Kidney tubule cell (primary cell): Measurements from ENCODE around the gene FAM216B.
A peak's percentile ranks its signal among the peaks of the same experiment; 100 is the strongest.
"Not testable (repeated sequence)": the region's sequence is repeated elsewhere in the genome, so short reads cannot be mapped to it uniquely, and the experiment has no call there.

Experiments used
- DNase-seq: peaks from one replicate; pipeline ENCODE4 v3.0.0-alpha.2; 2018; ENCODE audit warnings: low spot score

Gene FAM216B

DNA sequence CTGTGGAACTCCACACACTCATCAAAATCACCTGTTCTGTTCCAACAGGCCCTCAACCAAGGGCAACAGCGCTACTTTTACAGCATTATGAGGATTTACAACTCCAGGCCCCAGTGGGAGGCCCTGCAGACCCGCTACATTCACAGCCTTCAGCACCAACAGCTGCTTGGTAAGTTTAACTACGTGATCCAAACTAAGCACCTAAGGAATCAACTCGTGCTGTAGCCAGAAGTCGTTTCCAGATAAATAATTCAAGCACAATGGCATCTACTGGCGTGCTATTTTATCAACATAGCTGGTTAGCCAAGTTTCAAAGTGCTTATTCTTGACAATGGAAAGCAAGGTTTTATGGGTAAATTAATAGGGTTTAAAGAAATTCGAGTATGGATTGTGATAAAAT lies 5.3 kb downstream of the FAM216B start:
- DNase-seq = no peak

- no peak for DNase-seq
Measured at GRCh38 chr13:42788601-42789000, 7.2 kb downstream of the FAM216B start.

GRCh38 chr13:42792154-42792553 lies 10.8 kb downstream of the FAM216B start:
- DNase-seq = no peak

GRCh38 chr13:42794577-42795275 lies 13.3 kb downstream of the FAM216B start:
- peak; percentile 6 for DNase-seq

DNA sequence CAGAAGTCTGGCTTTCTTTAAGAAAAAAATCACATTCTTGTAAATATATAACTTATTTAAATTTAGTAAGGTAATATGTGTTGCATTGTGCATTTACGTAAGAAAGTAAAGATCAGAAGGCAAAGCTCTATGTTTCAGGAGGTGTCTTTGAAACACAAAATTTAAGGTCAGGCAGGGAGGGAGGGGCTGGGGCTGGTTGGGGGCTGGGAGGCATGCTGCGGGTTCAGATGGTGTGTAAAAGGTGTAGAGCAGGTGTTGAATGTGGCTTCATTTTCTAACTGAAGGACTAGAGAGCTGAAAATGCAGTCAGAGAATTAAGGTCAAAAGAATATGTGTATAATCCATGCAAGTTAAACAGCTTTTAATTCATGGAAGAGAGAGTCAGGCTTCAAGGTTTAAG lies 14.3 kb downstream of the FAM216B start:
- no peak for DNase-seq

DNA sequence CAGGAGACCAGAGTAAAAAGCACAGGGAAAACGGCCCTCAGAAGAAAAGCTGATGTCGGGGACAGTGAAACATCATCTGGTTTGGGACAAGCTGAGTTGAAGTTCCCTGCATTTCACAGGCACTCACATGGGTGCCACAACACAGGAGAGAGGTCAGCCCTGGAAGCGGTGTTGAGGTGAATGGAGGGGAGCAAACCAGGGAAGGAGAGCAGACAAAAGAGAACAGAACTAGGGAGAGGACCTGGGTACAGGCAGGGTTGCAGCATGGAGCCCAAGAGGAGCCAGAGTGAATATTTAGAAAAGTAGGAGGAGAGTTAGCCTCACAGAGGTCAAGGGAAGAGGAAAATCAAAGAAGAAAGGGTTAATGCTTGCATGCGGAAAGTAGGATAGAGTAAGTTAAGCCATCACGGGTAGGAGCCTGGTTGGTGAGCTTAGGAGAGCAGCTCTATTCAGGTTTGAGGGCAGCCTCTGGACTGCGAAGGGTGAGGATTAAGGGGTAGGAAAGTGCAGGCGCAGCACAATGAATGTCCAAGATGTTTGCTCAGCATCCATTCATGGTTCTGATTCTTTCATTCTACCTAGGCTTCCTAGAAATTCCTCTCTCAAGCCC lies 15.5 kb downstream of the FAM216B start:
- no peak for DNase-seq

- no peak for DNase-seq
Measured at GRCh38 chr13:42798118-42798517, 16.7 kb downstream of the FAM216B start.

- DNase-seq = no peak
Measured at GRCh38 chr13:42800109-42800643, 18.8 kb downstream of the FAM216B start.

GRCh38 chr13:42803563-42804204 lies 22.3 kb downstream of the FAM216B start:
- no peak for DNase-seq

DNA sequence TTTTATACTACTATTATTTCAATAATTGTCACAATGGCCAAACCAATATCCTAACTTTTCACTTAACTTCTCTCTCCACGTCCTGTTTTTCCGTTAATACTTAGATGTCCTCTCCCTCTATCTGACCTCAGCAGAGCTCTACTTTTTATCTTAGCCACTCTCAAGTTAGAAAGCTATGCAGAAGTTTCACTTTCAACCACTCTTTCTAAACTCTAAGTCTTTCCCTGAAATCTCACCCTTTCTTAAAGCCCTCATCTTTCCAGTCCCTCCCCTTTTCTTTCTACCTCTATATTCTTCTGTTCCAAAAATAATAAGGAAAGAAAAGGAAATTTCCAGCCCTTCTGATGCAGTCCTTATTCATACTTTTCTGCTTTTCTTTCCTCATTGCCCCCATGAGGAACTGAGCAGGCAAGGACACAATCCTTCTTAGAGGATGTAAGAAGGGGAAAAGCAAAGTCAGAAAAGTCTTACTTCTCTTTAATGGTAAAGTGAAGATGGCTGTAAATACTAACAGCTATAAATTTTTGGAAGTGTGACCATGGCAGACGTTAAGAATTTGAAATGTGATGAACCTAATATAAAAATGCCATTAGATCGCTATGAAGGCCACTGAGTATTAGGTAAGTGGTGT lies 23.0 kb downstream of the FAM216B start:
- no peak for DNase-seq

GRCh38 chr13:42807241-42807640 lies 25.9 kb downstream of the FAM216B start:
- DNase-seq = no peak

DNA sequence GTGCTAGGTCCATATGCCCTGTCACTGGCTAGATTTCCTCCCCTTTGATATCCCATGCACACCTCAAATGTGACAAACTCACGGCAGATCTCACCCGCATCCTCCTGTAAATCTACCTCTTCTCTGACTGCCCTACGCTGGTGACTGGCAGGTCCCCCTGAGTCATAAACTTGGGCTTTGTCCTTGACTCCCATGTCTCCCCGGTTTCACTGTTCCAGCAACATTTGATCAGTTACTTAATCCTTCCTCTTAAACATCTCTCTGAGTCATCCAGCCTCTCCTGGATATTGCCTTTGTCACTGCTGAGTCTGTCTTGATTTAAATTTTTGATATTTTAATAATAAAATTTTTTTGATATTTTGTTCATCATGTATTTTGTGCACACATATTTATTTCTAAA lies 26.5 kb downstream of the FAM216B start:
- DNase-seq = peak; percentile 67

DNA sequence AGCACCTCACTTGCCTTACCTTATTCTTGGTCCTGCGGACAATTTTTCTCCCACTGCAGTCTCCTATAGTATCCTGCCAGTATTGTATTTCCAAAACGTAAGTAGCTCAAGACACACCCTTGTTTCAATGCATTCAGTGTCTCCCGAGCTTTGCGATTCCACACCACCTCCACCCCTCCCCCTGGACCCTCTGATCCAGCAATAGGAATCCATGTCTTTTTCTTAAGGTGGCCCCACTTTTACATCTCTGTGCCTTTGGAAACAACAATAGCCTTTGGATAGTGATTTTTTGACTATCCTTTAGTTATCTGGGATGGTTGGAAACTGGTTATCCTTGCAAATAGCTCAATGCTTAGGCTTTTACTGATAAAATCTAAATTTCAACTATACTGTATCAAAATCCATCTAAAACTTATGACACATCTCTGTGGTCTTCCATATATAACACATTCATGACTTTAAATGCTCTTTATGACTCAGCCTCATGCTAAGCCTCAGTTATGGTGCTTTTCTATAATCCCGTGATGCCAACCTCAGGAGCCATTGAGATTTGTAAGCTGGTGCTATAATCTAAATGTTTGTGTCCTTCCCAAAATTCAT lies 27.1 kb downstream of the FAM216B start:
- no peak for DNase-seq

- DNase-seq = no peak
Measured at GRCh38 chr13:42812316-42812715, 30.9 kb downstream of the FAM216B start.

DNA sequence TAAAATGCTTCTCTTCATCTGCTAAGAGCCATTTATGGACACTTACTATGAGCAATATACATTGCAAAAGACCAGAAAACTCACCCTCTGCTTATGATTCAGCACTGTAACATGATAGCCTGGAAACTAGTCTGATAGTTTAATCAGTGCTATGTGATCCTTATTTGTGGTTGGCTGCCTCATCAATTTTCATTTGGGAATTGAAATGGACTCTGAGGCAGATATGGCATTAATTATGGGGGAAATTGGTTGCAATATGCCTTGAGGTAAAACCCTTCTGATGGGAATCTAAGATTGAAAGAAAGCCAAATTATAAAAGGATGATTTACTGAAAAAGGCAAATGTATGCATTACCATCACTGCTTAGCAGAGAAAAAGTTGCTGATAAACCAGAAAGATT lies 33.5 kb downstream of the FAM216B start:
- peak; percentile 10 for DNase-seq

- no peak for DNase-seq
Measured at GRCh38 chr13:42815681-42816080, 34.3 kb downstream of the FAM216B start.

GRCh38 chr13:42816538-42816937 lies 35.2 kb downstream of the FAM216B start:
- DNase-seq = no peak

GRCh38 chr13:42819687-42820086 lies 38.3 kb downstream of the FAM216B start:
- DNase-seq = not testable (repeated sequence)

- no peak for DNase-seq
Measured at GRCh38 chr13:42820451-42820850, 39.1 kb downstream of the FAM216B start.

DNA sequence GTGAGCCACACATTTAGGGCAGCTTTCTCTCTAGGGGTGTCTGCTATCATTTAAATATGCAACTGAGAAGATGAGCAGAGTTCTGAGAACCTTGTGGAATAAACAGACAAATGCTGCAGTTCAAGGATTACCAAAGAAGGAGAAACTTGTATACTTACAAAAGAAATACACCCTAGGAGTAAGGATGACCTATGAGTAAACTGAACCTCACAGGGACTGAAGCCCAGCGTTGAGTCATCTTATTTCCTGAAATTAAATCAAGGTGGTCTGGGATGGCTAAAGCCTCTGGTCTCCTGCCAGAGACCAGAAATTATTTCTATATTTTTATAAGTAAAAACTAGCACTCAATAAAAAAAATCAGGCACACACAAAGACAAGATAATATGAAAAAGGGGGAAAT lies 40.1 kb downstream of the FAM216B start:
- peak; percentile 12 for DNase-seq

GRCh38 chr13:42832341-42833096 lies 51.1 kb downstream of the FAM216B start:
- DNase-seq = peak; percentile 68

- DNase-seq = peak; percentile 71
Measured at GRCh38 chr13:42834946-42835345, 53.6 kb downstream of the FAM216B start.
